22Rv1 (cell line): ENCODE results near the gene NPEPL1.

ENCODE experiments used
- ZFX ChIP-seq: fragments of 450-650 bp; IDR thresholded peaks from 2 replicates; pipeline ENCODE4 v1.6.1; 2017; ENCODE audit warnings: antibody characterized with exemption, borderline replicate concordance
- TF ChIP-seq, protein P1 (sequence below): fragments of 450-650 bp; IDR thresholded peaks from 2 replicates; pipeline ENCODE4 v1.5.1; 2017; ENCODE audit warnings: mild to moderate bottlenecking

DNA sequence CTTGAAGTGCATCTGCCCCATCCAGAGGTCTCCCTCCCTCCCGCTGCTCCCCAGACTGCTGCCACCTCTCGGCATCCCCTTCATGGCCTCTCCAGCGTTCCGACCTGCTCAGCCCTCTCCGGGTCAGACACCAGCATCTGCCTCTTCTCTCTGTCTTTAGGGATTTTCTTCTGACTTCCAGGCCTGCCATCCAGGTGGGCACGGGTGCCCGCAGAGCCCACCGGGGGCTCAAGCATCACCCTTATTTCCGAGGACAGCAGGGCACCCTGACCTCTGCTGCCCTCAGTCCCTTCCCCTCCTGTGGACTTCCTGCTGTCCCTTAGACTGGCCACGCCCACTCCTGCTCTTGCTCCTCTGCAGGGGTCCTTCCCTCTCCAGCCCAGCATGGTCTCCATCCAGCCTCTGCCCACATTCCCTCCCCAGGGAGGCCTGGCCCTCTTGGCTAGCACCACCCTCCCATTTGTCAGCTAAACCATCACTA lies 3.3 kb downstream of the NPEPL1 start:
- TF ChIP-seq, protein P1, sequence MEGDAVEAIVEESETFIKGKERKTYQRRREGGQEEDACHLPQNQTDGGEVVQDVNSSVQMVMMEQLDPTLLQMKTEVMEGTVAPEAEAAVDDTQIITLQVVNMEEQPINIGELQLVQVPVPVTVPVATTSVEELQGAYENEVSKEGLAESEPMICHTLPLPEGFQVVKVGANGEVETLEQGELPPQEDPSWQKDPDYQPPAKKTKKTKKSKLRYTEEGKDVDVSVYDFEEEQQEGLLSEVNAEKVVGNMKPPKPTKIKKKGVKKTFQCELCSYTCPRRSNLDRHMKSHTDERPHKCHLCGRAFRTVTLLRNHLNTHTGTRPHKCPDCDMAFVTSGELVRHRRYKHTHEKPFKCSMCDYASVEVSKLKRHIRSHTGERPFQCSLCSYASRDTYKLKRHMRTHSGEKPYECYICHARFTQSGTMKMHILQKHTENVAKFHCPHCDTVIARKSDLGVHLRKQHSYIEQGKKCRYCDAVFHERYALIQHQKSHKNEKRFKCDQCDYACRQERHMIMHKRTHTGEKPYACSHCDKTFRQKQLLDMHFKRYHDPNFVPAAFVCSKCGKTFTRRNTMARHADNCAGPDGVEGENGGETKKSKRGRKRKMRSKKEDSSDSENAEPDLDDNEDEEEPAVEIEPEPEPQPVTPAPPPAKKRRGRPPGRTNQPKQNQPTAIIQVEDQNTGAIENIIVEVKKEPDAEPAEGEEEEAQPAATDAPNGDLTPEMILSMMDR, result no peak
- TF ChIP-seq ZFX, result no peak
